Measurements from ENCODE around the gene DNAAF1.

DNAAF1 gene

DNA sequence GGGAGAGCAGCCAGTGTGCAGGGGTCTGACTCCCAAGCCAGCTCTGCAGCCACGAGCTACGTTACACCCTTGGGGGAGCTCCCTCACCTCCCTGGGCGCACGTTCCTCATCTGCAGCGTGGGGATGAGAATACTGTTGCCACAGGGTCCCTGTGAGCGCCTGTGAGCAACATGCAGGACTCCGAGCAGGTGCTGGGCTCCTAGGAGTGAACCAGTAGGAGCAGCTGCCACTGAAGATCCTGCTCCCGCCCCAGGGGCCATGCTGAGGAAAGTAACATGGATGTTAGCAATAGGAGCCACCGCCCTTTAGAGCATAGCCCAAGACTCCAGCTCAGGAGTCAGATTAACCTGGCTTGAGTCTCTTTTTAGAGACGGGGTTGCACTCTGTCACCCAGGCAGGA, 15.9 kb downstream of the DNAAF1 start:
- DNase-seq (ENCODE audit: low read depth, low spot score): no peak

DNA sequence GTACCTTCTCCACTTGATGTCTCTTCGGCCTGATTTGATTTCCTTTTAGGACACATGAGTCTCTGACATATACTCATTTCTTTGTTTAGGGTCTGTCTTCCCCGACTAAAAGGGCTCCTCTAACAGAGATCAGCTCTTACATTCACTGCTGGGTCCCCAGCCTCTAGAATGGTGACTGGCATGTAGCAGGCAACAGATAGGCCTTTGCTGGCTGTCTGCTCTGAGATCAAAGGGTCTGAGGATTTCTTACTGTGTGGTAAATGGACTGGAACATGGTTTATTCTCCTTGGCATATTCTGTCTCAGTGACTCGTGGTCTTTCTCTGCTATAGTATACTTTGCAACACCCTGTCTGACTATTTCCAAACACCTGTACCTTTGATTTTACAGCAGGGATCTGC, 16.7 kb downstream of the DNAAF1 start:
- DNase-seq (ENCODE audit: low read depth, low spot score): no peak

DNA sequence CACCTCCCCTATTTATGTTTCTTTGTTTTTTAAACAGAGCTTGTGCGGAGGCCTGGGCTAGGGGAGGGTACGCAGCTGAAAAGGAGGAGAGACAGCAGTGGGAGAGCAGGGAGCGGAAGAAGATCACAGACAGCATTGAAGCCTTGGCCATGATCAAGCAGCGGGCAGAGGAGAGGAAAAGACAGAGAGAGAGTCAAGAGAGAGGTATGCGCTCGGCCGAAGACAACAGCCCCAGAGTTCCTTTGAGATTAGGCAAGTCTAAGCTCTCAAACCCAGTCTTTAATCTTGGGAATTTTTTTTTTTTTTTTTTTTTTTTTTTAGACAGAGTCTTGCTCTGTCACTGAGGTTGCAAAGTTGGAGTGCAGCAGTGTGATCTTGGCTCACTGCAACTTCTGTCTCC, 20.6 kb downstream of the DNAAF1 start:
- no peak for DNase-seq (ENCODE audit: low read depth, low spot score)

DNA sequence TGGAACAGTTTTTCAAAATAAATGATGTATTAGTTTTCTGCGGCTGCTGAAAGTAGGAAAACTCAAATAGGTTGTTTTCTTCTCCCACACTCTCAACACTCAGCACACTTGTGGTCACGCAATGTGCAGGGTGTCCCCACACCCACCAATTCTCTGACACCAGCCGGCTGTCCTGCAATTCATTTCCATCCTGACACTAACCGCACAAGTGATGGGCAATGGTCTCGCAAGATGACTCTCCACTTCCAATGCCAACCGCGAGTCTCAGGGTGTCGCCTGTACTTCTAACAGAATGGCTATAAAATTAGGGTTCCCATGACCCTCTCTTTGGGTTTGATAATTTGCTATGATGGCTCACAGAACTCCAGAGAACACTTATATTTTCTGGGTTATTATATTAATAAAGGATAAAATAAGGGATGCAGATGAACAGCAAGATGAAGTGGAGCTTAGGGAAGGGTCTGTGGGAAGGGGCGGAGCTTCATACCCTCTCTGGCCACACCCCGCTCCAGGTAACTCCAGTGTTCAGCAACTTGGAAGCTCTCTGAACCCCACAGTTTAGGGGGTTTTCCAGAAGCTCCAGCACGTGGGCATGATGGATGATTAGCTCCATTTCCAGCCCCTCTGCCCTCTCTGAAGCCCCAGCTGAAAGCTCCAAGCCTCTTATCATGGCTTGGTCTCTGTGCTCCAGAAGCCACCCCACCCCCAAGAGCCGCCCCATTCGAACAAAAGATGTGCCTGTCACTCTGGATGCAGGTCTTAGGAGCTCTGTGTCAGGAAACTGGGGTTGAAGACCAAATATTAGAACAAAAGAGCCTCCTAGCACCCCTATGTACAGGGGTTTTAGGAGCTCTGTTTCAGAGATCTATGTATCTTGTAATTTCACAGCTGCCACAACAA, 21.9 kb downstream of the DNAAF1 start:
- no peak for DNase-seq (ENCODE audit: low read depth, low spot score)

DNA sequence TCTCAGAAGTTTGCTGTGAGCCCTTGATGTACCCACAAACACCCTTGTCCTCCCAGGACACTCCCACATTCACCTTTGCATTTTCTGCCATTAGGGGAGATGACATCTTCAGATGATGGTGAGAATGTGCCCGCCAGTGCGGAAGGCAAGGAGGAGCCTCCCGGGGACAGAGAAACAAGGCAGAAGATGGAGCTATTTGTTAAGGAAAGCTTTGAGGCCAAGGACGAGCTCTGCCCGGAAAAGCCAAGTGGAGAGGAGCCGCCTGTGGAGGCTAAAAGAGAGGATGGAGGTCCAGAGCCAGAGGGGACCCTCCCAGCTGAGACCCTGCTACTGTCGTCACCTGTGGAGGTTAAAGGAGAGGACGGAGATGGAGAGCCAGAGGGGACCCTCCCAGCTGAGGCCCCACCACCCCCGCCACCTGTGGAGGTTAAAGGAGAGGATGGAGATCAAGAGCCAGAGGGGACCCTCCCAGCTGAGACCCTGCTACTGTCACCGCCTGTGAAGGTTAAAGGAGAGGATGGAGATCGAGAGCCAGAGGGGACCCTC, 24.7 kb downstream of the DNAAF1 start:
- DNase-seq (ENCODE audit: low read depth, low spot score): no peak

DNA sequence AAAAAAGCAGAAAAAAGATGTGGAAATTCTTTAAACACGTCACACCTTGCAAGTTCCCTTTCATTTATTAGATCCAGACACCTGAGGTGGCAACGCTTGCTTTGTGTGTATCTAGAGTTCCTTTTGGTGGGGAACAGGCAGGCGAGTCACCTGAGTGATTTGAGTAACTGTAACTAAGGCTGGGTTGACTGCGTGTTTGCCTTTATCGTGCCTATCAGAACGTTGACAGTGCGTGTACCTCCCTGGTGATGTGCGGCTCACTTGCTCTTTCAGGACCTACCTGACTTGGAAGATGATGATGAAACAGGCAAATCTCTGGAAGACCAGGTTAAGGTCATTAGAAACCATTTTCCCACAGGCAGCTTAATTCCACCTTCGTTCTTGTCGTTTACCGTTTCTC, 29.3 kb downstream of the DNAAF1 start:
- no peak for DNase-seq (ENCODE audit: low read depth, low spot score)

DNA sequence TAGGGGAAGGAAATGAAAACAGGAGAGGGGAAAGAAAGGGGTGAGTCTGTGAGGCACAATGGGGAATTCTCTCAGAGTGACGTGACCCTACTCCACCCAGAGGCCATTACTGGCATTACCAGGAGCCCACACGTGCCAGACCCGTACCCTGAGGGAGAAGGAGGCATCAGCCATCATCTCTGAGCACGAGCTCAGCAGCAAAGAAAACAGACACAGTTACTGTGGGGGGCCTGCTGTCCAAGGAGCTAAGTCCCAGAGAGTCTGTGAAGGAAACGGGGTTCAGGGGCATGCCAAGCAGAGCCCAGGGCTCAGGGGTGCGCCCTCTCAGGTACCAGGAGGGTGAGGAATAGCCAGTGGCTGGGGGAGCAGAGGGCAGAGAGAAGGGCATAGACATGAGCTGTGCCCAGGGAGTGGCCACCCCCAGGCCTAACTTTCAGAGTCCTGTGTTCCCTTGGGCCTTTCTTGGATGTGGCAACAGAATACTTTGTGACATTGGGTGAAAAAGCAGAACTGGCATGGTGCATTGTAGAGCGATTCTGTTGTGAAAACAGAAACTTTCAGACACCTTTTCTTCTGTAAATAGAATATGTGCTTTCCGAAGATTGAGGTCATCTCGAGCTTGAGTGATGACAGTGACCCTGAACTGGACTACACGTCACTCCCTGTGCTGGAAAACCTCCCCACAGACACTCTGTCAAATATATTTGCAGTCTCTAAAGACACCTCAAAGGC, 30.4 kb downstream of the DNAAF1 start:
- DNase-seq (ENCODE audit: low read depth, low spot score): no peak

DNA sequence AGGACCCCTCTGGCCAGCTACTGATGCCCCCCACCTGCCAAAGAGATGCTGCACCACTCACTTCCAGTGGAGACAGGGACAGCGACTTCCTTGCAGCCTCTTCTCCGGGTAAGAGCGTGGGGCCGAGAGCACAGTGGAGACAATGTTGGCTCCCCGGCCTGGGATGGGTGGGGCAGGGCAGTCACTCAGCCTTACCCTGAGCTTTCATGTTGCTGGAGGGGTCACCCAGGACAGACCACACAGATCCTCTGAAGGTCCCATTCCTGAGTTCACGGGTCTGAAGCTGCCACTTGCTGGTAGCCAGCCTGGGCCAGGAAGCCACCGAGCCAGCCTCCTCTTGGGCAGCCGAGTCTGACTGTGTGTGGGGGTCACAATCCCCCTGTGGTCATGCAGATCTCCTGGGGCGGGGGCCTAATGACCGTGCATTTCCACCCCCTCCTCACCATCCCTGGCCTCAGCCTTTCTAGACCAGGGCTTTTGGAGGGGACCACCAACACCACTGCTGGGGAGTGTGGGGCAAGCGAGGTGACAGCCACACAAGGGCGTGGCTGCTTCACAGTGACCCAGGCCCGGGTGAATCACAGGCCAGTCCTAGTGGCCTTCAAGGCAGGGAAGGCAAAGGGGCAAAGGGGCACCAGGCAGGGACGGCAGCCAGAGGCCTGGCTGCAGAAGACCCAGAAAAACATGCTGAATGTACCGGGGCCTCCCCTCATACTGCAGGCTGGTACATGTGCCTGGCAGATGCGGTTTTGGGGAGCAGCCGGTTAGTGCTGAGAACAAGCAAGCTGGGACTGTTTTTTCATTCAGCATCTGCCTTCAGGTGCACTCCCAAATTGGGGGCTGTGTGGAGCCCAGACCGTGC, 31.3 kb downstream of the DNAAF1 start:
- no peak for DNase-seq (ENCODE audit: low read depth, low spot score)

DNA sequence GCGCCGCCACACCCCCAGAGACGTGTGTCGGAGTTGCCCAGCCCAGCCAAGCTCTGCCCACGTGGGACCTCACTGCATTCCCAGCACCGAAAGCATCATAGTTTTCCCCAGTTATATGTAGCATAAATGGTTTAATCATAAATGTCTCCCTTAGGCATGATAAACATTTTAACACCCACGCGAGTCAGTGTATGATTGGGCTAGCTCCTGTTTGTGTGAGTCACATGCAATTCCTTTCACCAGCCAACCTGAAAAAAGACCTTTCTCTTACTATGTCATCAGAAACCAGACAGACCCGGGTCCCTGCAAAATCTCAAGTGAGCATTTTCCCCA, 32.6 kb downstream of the DNAAF1 start:
- DNase-seq (ENCODE audit: low read depth, low spot score): no peak

DNA sequence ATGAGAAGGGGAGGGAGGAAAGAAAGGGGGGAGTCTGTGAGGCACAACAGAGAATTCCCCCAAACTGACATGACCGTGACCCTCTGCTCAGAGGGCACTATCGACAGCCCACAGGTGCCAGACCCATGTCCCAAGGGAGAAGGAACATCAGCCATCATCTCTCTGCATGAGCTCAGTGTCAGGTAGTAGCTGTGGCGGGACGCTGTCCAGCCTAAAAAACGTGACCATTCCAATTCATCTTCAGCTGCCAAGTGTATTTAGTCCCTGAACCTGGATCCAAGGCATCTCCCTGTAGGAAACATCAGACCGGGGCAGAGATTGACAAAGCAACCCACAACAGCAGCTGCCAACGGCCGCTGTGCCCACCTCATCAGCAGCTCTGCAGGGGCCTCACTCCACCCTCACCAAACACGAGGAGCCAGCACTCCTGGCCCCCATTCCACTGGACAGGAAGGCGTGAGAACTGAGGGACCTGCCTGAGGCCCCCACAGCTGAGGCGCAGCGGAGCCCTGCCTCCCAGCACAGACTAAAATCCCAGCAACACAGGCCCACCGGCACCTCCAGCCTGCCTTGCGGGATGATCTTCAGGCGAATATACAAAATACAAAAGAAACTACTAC, 33.1 kb downstream of the DNAAF1 start:
- DNase-seq (ENCODE audit: low read depth, low spot score): no peak

DNA sequence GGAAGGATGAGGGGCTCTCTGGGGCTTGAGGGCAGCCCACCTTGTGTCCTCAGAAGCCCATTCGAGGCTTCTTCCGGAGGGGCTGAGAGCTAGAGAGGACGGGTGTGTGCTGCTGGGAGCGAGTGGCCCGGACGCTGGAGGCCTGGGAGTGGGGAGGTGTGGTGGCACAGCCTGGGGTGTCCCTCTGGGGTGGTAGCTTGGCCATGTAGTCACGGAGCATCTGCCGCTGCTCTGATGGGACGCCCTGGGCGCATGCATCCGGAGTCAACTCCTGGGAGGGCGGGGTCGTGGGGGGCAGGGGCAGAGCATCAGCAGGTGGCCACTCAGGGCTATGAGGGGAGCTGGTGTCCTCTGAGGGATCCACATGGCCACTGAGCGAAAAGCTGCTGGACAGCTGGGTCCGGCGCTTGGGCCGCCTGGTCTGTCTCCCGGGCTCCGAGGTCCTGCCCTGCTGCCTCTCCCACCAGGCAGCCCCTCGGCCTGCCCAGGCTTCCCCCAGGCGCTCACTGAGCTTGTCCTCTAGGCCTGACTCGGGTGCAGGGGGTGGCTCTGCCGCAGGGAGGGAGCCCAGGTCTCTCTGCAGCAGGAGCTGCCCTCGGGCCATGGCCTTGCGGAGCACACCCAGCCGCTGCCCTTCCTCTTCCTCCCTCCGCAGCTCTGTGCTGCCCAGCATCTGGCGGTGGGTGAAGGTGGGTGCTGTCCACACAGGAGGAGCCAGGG, 33.9 kb downstream of the DNAAF1 start:
- DNase-seq (ENCODE audit: low read depth, low spot score): no peak

DNA sequence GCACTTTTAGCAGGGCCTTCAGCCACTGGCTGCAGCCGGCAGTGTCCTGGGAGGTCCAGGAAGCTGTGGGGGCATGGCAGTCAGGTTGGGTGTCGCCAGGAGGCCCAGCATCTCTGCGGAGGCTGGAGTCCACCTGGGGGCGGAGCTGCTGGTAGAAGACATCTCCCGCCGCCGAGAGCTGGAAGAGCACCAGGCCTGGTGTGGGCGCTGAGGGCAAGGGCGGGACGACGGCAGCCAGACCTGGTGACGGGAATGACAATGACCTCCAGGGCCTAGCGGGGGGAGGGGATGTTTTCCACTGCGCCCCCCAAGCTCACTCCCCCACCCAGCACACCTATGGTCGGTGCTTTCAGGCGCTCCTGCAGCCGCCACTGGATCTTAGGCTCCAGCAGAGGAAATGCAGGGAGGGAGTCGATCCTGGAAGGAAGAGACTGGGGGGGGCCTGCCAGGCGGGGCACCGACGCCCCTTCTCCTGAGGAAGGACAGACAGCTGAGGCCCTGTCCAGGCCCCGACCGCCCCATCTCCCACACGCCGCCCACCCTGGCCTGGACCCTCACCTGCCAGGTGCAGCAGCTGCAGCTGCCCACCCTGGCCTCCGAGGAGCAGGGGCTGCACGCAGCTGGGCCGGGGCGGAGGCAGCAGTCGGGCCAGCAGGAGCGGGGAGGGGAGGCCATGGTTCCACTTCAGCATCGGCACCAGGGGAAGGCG, 34.7 kb downstream of the DNAAF1 start:
- DNase-seq (ENCODE audit: low read depth, low spot score): no peak

DNA sequence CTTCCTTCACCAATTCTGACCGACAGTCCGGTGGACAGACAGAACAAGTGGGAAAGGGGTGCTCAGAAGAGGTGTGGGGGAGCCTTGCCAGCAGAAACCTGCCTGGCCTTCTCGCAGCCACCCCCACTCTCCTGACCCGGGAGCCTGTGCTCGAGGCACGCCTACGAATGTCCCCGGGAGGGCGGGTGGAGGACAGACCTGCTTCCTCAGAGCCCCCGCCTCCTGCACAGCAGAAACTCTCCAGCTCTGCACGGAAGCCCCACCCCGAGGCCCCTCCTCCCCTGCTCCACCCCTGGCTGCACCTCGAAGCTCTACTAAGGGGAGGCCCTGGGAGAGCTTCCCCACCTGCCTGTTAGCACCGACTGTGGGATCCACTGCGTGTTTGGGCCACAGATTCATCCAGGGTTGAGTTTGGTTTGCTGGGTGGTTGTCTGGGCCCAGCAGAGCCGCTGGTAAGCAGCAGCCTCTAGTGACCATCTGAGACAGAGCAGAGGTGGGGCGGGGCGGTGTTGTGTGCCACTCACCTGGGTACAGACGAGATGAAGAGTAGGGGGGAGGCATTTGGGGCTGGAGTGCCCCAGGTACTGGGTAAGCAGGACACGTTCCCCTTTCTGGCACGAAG, 35.5 kb downstream of the DNAAF1 start:
- DNase-seq (ENCODE audit: low read depth, low spot score): no peak

DNA sequence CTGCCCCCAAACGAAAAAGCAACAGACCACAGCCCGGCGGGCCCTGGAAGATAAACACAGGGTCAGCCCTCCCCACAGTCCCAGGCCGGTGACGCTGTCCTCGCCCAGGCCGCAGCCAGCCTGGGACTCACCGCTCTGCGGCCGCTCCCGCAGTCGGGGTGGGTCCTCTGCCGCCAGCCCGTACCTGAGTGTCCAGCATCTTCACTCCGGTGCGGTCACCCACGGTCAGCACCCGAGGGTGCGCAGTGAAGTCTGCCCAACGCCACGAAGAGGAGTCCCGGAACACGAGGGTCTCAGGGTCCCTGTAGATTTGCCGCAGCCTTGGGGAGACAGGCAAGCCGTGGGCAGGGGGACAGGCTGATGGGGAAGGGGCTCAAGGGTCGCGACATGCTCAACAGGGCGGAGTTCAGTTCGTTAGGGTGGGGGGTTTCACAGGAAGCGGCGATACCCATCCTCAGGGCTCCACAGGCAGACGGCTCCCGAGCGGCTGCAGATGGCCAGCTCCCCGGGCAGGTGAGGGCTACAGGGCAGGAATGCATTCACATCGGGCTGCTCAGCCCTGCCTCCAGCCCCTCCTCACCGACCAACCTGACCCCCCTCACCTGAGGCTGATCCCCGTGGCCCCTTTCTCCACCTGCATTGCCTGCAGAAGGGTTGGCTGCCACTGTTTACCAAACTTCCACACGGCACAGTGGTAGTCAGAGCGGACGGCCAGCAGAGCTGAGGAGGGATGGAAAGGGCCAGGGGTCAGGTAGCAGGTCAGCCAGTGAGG, 36.2 kb downstream of the DNAAF1 start:
- no peak for DNase-seq (ENCODE audit: low read depth, low spot score)

DNA sequence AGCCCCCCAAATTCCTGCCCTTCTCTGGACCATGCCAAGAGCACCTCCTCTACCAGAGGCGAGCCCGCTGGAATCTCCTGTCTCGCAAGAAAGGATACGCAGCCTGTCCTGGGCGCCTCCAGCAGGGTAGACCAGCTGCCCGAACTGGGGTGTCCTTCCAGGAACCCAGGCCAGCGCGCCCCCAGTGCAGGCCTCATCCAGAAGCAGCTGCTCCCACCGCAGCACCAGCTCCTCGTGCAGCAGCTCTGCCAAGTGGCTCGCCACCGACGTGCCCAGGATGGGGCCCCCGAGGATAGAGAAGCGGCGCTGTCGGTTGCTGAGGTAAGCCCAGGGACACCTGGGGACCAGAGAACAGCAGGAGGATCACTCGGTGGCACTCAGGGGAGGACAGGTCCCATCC, 37.0 kb downstream of the DNAAF1 start:
- no peak for DNase-seq (ENCODE audit: low read depth, low spot score)

DNA sequence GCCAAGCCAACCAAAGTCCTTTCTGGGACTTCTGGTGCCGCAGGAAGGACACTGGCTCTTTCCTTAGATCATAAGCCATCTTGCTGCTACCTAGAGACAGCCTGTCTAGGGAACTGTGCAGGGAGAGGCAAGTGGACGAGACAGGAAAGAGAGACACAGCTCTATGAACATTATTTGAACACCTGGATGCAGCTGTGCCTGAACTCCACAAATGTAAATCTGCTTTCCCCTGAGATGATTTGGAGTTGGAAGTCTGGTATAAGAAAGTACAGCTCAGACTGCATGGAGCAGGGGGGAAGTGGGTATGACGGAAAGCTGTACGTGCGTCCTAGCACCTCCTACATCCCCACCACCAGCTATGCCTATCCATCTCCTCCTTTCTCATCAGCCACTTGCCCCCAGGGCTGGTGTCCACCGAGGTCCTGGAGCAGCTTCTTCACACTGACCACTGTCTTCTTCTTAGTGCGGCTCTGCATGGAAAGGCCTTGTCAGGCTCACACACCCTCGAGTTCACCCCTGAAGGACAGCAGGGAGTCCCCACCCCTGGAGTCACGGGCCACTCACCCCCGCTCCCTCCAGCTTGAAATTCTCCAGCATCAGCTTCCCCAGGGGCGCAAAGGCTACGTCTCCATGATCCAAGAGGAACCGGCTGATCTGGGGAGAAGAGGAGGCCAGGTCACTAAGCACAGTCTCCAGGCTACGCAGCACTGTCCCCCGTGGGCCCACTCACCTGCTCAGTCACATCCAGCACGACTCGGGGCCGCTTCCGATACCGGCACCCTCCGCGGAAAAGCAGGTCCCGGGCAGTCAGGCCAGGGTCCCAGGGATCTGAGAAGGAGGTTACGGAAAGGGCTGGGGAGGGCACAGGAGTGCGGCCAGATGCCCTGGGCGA, 37.8 kb downstream of the DNAAF1 start:
- DNase-seq (ENCODE audit: low read depth, low spot score): no peak

DNA sequence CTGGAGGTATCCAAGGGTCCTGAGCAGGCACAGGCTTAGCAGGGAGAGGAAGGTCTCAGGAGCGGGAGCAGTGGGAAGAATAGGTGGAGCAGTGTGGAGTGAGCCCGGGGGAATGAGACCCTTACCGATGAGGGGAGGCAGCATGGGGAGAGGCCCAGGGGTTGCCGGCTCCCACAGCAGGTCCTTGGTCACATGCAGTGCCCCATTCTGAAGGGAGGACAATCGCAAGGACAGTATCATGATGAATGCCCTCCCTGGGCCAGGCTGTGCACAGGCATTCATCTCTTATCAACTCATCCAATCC, 38.4 kb downstream of the DNAAF1 start:
- DNase-seq (ENCODE audit: low read depth, low spot score): no peak

DNA sequence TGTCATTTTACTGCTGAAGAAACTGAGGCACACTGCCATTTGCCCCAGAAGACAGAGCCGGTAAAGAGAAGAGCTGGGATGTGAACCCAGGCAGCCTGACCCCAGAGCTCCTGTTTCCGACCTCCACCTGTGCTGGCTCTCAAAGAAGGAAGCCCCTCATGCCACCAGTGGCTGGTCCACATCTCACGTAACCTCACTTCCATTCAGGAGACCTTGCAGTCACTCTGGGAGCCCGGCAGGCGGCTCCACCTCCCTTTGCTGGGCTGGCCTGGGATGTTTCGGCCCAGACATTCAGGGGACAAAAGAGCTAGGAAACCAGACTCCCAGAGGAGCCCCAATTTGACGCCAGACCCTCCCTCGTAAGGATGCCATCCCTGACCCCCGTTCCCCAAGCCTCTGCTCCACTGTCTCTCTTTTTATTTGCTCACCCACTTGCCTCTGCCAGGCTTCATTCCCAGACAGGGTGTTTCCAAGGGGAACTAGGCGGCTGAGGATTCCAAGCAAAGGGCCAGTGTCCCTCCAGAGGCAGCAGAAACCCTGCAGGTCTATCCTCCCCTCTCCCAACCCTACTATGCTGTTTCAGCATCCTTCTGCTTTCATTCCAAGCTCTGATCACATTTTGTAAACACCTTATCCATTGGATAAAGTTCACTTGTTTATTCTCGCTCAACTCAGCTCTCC, 38.9 kb downstream of the DNAAF1 start:
- no peak for DNase-seq (ENCODE audit: low read depth, low spot score)
